NCI-H2227 (cell line): ENCODE measurements around the gene NID1.
A peak's percentile ranks its signal among the peaks of the same experiment; 100 is the strongest.

Experiments
- DNase-seq: peaks from one replicate; lab custom pipeline; 2025; ENCODE audit not compliant: unreplicated experiment; lab: John Stamatoyannopoulos, UW

Gene NID1

DNA sequence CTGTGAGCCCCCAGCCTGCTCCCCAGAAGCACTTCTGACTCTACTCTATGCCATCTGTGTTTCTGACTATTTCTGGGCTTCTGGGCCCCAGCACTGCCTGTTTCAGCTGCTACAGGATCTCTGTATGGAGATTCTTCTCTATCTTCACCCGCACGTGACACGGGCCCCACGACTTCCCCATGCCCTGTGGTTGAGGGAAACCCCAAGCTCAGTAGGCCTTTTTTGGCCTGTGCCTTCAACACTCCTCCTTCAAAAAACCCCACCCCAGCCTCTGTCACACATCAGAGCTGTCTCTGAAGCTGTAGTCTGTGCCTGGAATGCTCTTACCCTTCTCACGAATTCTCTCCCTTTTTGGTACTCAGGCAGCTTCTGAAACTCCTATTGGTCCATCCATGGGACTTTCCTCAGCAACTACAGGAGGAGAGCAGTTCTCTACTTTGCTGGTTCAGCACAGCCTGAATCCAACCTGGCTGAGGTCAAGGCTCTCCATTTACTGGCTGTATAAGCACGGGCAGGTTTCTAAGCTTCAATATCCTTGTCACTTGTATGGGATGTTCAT is 2.0 kb upstream of the NID1 start:
- DNase-seq = no peak

DNA sequence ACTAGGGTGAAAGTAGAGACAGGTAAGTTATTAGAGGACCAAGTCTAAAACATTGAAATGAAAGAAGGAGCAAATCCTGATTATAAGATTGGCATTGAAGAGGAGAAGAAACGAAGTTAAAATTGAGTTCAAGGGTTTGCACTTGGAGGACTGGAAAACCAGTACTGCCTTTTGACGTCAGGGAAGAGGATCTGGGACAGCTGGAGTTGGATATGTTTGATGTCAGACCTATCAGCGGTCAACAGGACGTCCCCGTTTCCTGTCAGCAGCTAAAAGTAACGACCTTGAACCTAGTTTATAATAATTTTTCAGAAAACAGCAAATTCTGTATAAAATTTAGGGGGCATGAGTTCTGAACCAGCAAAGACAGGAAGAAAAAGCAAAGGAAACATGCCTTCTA is 1.2 kb upstream of the NID1 start:
- DNase-seq = no peak

DNA sequence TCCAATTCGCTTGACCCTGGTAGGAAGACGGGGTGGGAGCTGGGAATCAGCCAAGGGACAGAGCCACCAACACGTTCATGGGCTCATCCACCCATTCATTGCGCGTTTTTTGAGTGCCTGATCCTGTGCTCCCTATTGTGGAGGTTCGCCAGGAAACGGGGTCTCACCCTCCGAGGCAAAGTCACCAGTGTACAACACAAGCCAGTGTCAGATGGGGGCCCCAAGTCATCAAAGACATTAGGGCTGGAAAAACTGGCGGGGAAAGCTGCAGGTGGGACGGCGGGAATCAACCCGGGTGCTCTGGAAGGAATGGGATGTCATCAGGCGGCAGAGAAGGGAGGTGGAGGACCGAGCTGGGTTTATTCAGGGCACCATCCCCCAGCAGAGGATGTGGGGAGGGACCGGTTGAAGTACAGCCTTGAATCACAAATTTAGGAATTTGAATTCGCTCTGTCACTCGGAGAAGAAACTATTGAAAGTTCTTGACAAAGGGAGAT is 667 bp upstream of the NID1 start:
- DNase-seq = no peak

DNA sequence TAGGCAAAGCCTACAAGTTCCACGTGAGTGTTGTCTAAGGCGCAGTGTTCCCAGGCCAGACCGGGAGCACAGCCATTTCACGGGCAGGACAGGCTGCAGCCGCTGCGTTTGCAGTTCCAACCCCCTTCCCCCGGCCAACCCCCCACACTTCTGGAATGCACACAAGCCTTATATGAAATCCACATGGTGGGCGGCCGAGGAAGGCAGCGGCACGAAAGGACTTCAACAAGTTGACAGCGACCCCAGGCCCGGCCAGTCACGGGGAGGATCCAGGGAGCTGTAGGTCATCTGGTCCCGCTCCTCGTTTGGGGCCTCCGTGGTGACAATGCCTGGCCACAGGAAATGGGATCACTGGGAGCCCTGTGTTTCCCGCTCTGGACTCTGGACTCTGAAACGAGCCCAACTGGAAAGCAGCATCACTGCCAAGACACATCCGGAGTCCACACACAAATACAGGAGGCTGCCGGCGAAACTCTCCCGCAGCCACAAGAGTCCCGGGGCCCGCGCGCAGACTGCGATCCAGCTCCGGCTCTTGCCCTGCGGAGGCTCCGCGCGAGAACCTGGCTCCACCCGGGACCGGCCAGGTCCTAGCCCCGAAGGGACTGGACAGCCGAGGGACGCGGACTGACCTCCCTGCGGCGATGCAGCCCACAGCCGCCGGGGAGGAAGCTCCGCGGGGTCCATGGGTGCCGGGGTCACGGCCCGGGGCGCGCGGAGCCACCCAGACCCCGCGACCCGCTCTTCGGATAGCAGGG is 794 bp downstream of the NID1 start:
- DNase-seq = peak; percentile 21

DNA sequence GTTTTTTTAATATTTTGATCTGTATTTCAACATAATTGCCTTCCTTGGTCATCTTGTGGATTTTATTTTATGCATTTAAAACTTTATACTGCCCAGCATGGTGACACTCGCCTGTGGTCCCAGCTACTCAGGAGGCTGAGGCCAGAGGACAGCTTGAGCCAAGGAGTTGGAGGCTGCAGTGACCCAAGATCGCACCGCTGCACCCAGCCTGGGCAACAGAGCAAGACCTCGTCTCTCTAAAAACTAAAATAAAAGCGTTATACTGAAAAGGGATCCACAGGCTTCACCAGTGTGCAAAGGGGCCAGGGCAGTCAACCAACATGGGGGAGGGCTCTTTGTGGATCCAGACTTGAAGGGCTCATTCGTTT is 1.4 kb downstream of the NID1 start:
- no peak for DNase-seq

DNA sequence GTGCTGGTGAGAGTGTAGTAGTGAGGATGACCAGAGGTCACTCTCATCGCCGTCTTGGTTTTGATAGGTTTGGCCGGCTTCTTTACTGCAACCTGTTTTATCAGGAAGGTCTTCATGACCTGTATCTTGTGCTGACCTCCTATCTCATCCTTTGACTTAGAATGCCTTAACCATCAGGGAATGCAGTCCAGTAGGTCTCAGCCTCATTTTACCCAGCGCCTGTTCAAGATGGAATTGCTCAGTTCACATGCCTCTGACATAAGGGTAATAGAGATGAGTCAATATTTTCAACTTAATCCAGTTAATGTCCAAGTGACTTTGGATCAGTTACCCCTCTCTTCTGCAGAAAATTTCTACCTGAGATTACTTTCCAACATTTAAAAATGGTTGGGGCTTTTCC is 4.6 kb downstream of the NID1 start:
- no peak for DNase-seq

DNA sequence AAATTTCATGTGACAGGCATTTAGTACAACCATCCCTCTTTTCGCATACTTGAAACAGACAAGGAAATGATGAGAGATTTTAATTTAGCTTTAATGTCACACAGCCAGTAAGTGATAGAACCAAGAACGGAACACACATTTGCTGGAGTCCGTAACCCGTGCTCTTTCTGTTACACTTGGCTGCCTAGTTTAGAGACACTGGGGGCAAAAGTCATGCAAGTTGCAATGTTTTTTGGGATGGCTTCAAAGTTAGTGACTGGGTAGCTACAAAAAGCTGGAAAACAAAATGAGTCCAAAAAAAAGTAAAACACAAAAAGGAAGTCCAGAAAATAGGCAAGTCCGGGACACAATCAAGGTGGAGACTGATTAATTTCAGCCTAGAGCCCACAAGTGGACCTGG is 5.9 kb downstream of the NID1 start:
- DNase-seq = no peak

DNA sequence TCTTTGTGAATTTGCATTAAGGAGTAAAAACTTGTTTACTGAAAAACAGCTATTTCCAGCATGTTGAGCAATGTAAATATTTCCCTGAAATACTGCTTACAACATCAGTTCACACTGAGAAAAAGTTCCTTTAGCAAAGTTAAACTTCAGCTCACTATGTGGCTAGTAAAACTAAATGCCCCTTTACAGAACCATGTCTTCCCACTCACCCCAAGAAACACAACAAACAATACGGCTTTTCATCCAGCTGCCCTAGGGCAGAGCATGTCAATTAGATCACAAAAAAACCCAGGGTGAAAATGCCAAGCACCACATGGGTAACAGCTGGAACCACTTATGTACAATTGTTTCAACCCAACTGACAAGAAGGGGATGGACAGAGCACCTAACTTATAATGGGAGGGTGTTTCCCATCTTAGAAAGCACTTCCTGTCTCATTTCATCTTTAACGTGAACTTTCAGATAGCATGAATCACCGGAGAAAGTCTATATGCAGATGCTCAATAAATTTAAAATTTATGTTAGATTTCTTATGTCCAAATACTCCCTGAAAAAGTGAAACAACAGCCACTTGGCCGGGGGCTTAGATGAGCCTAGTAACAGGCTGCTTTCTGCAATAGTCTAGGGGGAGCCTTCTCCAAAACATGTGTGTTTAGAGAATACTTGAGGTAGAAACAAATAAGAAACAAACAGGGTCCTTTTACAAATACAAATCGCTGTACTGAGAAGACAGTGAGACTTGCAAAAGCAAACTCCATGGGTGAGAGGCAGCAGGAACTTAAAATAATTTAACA is 6.6 kb downstream of the NID1 start:
- DNase-seq = peak; percentile 24

DNA sequence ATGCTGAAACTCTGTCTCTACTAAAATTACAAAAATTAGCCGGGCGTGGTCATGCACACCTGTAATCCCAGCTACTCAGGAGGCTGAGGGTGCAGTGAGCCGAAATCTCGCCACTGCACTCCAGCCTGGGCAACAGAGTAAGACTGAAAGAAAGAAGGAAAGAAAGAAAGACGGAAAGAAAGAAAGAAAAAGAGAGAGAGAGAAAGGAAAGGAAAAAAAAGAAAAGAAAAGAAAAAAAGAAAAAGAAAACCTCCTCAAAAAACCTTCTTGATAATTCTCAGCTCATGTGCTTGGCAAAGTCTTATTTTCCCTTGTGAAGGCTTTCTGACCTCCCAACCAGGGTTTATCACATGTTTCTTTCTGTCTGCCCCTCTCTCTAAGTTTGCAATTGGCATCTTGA is 7.3 kb downstream of the NID1 start:
- no peak for DNase-seq

DNA sequence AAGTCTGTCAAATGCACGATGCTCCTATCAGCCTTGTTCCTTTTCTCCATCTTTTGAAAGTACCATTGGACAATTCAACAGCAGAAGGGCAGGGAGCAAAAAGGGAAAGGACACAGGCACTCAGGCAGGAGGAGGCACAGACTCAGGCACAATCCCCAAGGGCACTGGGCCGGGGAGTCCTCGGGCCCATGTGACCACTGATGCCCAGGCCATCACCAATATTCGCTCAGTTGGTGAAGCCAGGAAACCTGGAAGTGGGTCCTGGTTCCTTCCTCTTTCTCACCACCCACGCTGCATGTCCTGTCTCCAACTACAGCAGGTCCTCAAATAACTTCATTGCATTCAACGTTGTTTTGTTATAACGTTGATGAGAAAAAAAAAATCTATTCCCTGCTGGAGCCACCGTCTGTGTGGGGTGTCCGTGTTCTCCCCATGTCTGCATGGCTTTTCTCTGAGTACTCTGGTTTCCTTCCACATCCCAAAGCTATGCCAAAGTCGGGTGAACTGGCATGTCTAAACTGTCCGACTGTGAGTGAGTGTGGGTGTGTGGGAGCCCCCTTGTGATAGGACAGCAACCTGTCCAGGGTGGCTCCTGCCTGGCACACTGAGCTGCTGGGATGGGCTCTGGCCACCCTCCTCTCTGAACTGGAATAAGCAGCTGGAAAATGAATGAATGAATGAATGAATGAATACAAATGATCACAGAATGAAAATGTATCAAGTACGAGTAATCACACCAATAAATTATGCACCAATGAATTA is 12.5 kb downstream of the NID1 start:
- no peak for DNase-seq

DNA sequence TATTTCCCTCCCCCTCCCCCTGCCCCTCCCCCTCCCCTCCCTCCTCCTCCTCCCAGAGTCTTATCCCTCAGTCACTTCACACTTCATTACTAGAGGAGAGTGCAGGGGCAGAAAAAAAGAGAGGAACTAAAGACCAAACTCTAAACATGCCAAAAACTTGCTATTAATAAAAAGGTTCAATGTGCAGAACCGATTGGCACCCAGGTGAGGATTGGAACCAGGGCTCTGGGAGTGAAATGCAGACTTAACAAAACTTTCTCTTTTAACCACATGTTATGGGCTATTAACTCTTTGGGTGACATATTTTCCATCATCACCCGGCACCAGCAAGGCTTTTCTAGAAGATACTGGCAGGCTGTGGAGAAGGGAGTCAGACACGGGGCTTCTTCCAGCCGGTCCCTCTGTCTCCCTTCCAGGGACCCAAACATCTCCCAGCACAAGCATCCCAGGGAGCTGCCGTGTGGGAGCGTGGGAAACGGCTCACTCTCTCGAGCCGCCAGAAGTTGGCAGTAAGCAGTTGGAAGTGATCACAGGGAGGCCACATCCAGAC is 13.6 kb downstream of the NID1 start:
- no peak for DNase-seq

DNA sequence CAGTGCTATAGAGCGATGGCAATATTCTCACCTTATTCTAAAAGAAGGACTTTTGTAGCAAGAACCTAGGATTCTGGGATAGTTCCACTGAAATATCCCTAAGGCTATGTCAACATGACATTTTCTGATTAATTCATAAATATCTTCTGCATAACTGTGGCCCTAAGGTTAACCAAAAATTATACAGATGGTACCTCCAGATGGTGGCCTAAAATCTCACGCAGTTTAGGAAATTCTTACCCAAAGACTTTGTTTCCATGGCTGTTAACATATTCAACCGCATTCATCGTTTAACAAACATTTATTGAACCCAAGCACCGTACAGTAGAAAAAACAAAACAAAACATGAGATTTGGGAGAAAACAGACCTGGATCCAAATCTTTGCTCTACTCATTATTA is 19.1 kb downstream of the NID1 start:
- no peak for DNase-seq

DNA sequence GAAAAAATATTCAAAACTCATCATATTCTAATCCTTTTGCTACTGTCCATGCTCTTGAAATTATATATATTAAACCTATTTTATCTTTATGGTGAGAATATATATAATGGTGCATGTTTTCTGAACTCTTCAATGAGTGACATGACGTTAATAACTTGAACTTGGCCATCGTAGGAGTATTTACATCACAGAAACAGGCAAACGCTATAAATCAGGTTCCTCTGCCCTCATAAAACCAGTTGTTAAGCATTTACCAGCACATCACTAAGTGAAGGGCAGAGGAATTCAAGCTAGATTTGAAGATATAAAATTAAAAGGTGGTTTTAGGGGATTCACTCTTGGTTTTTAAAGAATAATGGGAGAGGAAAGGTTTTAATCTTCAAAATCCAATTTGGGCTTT is 20.5 kb downstream of the NID1 start:
- DNase-seq = no peak

DNA sequence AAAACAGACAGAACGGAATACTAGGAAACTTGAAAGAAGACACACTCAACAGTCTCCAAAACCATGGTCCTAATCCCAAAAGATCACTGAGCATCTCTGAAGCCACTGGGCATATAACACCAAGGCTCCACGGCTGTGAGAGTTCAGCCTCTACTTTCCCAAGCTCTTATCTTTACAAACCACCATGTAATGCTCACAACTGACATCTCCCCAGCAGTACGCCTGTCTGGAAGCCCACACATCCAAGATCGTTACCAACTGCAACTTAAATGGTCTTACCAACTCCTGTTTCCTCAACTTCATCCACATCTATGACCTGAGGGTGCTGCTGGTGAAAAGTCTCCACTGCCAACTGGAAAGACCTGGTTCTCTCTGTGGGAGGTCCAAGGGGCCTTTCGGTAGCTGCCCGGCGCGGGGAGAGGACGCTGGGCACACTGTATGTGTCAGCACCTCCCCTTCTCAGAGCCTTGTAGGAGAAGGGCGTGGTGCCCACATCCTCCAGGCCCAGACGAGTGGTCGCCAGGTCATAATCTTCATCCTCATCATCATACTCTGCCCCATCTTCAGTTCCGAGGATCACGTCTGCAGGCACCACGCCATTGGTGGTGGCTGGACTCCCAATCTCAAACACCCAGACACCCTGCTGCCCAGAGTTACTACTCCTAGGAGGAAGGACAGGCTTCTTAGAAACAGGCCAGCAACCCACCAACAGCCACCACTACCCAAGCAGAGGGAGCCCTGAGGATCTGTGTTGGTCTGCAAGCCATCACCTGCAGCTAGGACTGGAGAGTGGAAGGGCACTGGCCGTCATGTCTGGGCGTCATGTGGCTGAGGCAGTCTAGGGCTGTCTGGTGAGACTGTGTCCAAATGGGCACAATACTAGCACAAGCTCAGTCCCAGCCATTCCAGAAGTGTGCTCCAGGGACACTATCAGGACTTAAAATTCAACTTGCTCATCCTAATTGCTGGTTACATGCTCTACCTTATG is 23.0 kb downstream of the NID1 start:
- DNase-seq = no peak

DNA sequence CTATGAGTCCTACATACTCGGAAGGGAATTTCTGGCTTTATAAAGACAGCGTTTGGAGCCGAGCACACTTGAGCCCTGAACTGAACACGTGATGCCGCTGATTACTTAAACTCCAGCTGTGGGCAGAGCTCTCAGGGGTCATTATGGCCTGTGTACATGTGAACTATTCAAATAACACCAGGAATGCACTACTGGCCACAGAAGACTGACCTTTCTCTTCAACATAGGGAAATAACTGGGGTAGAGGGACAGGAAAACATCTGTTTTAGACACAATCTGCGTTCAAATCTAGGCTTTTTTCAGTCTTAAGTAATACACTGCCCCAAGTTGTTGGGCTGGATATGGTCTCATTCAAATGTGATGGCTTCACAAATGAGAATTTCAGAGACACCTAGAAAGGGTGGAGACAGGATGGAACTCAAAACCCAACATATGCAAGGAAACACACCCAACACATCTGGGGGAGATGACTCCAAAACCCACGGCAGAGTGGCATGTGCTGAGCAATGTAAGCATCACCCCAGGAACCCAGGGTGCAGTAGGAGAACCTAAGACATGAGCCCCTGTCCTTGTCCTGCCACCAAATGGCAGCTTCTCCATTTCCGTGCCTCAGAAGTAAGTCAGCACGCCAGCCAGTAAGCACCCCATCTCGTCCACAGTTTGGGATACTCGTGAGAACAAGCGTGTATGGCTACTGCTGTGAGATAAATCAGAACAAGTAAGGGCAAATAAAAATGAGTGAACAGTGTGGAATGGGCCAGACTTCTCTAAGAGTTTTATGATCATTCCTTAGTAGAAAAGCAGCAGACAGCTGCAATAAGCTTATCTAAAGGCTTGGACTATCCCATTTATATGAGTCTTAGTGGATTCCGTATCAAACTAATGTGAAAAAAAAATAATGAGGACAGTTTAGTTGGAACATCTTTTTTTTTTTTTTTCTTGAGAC is 24.9 kb downstream of the NID1 start:
- peak; percentile 31 for DNase-seq

DNA sequence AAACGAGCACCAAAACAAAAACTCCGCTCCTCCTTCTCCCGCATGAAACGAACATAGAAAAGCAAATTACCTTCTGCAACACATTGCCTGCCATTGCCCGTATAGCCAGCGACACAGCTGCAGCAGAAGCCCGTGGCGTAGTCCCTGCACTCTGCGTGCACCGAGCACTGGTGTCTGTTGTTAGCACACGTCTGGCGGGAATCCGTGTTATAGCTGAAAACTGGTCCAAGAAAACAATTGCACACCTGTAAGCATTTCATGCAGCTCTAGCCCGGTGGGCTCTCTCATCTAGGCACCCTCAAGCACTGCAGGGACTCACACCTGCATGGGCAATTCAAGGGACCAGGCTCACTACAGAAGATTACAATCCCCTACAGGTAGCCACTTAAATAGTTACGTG is 26.9 kb downstream of the NID1 start:
- DNase-seq = no peak

DNA sequence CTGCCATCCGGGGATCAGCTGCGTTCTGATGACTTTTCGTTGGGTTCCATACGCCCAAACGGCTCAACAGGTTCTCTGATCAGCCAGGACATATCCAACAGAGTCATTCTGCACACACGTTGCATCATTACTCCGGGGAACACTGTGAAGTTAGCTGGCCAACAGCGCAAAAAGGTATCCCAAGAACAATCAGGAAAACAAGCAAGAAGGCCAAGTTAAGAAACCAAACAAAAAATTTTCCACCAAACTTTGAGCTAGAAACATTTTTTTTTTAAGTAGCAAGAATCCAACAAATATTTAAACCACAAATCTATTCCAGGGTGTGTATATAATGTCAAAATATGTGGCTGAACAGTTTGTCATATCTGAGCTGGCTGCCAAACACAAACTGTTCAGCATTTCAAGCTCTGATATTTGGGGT is 29.2 kb downstream of the NID1 start:
- no peak for DNase-seq

DNA sequence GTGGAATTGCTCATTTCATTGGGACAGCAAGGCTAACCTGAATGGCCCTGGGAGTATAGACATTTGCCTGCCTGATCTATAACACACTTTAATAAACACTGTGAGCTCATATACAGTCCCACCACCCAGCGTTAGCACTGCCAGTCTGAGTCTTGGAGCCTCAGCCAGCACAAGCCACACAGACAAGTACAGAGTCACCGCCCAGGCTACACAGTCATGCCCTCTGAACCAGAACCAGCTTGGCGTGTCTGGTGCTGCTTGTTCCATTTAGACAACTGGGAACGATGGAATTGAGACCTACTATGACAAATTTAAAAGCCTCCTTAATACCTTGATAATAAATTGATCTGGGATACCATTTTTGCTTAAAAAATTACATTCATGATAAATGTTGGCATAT is 31.6 kb downstream of the NID1 start:
- no peak for DNase-seq

DNA sequence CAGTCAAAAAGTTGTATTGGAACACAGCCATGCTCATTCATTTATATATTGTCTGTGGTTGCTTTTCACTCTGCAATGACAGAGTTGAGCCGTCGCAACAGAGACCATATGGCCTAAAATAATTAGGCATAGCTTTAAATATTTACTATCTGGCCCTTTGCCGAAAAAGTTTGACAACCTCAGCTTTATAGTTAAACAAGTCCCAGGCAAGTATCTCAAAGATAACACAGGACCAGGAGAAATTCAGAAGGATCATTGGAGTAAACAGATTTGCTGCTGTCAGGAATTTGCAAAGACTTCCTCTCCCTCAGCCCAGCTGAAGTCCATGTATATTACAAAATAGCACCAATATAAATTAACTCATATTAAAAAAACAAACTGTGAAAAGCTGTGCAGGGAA is 34.4 kb downstream of the NID1 start:
- DNase-seq = no peak
